ENCODE results near the gene IL13RA1. TPM values are rescaled to one million over a fixed set of nuclear protein-coding genes. Genes with fewer than 3 reads are reported as not detected.

IL13RA1 gene
- total RNA-seq, 1 experiment from 2014 or later = 33.2 TPM

- Histone ChIP-seq H3K4me1 (no peaks in the 10 kb centered on the region), H3K9me3 (no peaks in the 10 kb centered on the region), H3K36me3 (ENCODE audit: control insufficient read depth, insufficient read depth, low read length) (no peaks in the 10 kb centered on the region), H3K4me3 (ENCODE audit: low read depth, low read length) (no peak overlapping the region), H3K27me3 (replicated peaks; ENCODE audit: control insufficient read depth, insufficient read depth, low read length) (no peaks in the 10 kb centered on the region)
- no peak overlapping the region for H3K4me3 Mint-ChIP-seq (ENCODE audit: unreplicated experiment)
- H3K27me3 Mint-ChIP-seq (ENCODE audit: insufficient read depth, unreplicated experiment) = no peaks in the 10 kb centered on the region
- no peaks in the 10 kb centered on the region for H3K9me3 Mint-ChIP-seq (ENCODE audit: unreplicated experiment)
- no peaks in the 10 kb centered on the region for H3K36me3 Mint-ChIP-seq (ENCODE audit: insufficient read depth, unreplicated experiment)
- DNase-seq = no peak
- H3K4me1 Mint-ChIP-seq (ENCODE audit: low read depth, unreplicated experiment) = no peaks in the 10 kb centered on the region
- CTCF ChIA-PET = no interaction called here
- POLR2A ChIA-PET = no interaction called here
- no TSS peak for BruUV-seq (replicated peaks)
- intact Hi-C loops (cut with micrococcal nuclease; ENCODE audit: unreplicated experiment) = no loop called here
- H3K27ac Mint-ChIP-seq (ENCODE audit: unreplicated experiment) = no peak overlapping the region
- TF ChIP-seq CTCF (IDR thresholded peaks at IDR 0.05; ENCODE audit: insufficient read depth in 1 of 2, low read depth in 1 of 2, low read length in 1 of 2, severe bottlenecking in 1 of 2, unreplicated experiment in 1 of 2) = no peak
Observed at GRCh38 chrX:118694638-118695037, 32.8 kb upstream of the IL13RA1 start.

GRCh38 chrX:118698516-118699170 lies 28.8 kb upstream of the IL13RA1 start:
- H3K36me3 ChIP-seq (ENCODE audit: control insufficient read depth, insufficient read depth, low read length) = no peaks in the 10 kb centered on the region
- H3K4me3 ChIP-seq (ENCODE audit: low read depth, low read length) = no peak overlapping the region
- no peak for TF ChIP-seq CTCF (IDR thresholded peaks at IDR 0.05; ENCODE audit: insufficient read depth in 1 of 2, low read depth in 1 of 2, low read length in 1 of 2, severe bottlenecking in 1 of 2, unreplicated experiment in 1 of 2)
- Mint-ChIP-seq H3K27me3 (ENCODE audit: insufficient read depth, unreplicated experiment) (no peaks in the 10 kb centered on the region), H3K9me3 (ENCODE audit: unreplicated experiment) (no peaks in the 10 kb centered on the region), H3K36me3 (ENCODE audit: insufficient read depth, unreplicated experiment) (no peaks in the 10 kb centered on the region), H3K4me3 (ENCODE audit: unreplicated experiment) (no peak overlapping the region), H3K27ac (ENCODE audit: unreplicated experiment) (no peak overlapping the region), H3K4me1 (ENCODE audit: low read depth, unreplicated experiment) (no peaks in the 10 kb centered on the region)
- no peaks in the 10 kb centered on the region for H3K27me3 ChIP-seq (replicated peaks; ENCODE audit: control insufficient read depth, insufficient read depth, low read length)
- BruUV-seq (replicated peaks) = no TSS peak
- ChIA-PET POLR2A (no interaction called here), CTCF (no interaction called here)
- no peak for DNase-seq
- intact Hi-C loops (cut with micrococcal nuclease; ENCODE audit: unreplicated experiment) = no loop called here
- no peaks in the 10 kb centered on the region for H3K4me1 ChIP-seq
- no peaks in the 10 kb centered on the region for H3K9me3 ChIP-seq

- H3K27me3 Mint-ChIP-seq (ENCODE audit: insufficient read depth, unreplicated experiment) = no peaks in the 10 kb centered on the region
- no peaks in the 10 kb centered on the region for H3K36me3 Mint-ChIP-seq (ENCODE audit: insufficient read depth, unreplicated experiment)
- intact Hi-C loops (cut with micrococcal nuclease; ENCODE audit: unreplicated experiment) = no loop called here
- H3K9me3 Mint-ChIP-seq (ENCODE audit: unreplicated experiment) = no peaks in the 10 kb centered on the region
- no peaks in the 10 kb centered on the region for H3K9me3 ChIP-seq
- no peaks in the 10 kb centered on the region for H3K4me1 ChIP-seq
- H3K27ac Mint-ChIP-seq (ENCODE audit: unreplicated experiment) = no peak overlapping the region
- ChIA-PET CTCF (no interaction called here), POLR2A (no interaction called here)
- no peaks in the 10 kb centered on the region for H3K36me3 ChIP-seq (ENCODE audit: control insufficient read depth, insufficient read depth, low read length)
- no peaks in the 10 kb centered on the region for H3K27me3 ChIP-seq (replicated peaks; ENCODE audit: control insufficient read depth, insufficient read depth, low read length)
- no peaks in the 10 kb centered on the region for H3K4me1 Mint-ChIP-seq (ENCODE audit: low read depth, unreplicated experiment)
- H3K4me3 ChIP-seq (ENCODE audit: low read depth, low read length) = no peak overlapping the region
- TF ChIP-seq CTCF (IDR thresholded peaks at IDR 0.05; ENCODE audit: insufficient read depth in 1 of 2, low read depth in 1 of 2, low read length in 1 of 2, severe bottlenecking in 1 of 2, unreplicated experiment in 1 of 2) = no peak
- no peak overlapping the region for H3K4me3 Mint-ChIP-seq (ENCODE audit: unreplicated experiment)
- DNase-seq = no peak
- BruUV-seq (replicated peaks) = no TSS peak
Observed at GRCh38 chrX:118702741-118703140, 24.7 kb upstream of the IL13RA1 start.
